Activated CD8-positive, alpha-beta T cell treated with anti-CD3 and anti-CD28 coated beads for 36 hours (primary cell): ENCODE results near the gene MOB3B. TPM values are rescaled to one million over a fixed set of nuclear protein-coding genes. Genes with fewer than 3 reads are reported as not detected.
A peak's percentile ranks its signal among the peaks of the same experiment; 100 is the strongest.

Source experiments
- ATAC-seq: fragments of 200-7000 bp; cut with Tn5 transposase; one replicate; pipeline ENCODE4 v1.10.0; 2021; ENCODE audit warnings: mild to moderate bottlenecking, moderate library complexity
- CTCF ChIA-PET: fragments of 350-600 bp; sonication (Branson Sonifier 250); formaldehyde crosslinking; loops from one replicate; lab custom pipeline; 2021; ENCODE audit warnings: antibody characterized with exemption; lab: Charles Lee
- POLR2A ChIA-PET: fragments of 350-600 bp; sonication (Branson Sonifier 250); formaldehyde crosslinking; loops from one replicate; lab custom pipeline; 2021; ENCODE audit warnings: antibody characterized with exemption; lab: Charles Lee
- DNase-seq: peaks from one replicate; pipeline ENCODE4 v3.0.0-alpha.2; 2020
- H3K27ac Mint-ChIP-seq: one replicate; pipeline ENCODE4 v1.8.0; 2021; ENCODE audit warnings: mild to moderate bottlenecking, mixed read lengths
- H3K27me3 Mint-ChIP-seq: one replicate; pipeline ENCODE4 v1.8.0; 2021; ENCODE audit warnings: mixed read lengths
- H3K36me3 Mint-ChIP-seq: one replicate; pipeline ENCODE4 v1.8.0; 2021; ENCODE audit warnings: low read depth, mixed read lengths
- H3K4me1 Mint-ChIP-seq: one replicate; pipeline ENCODE4 v1.8.0; 2021; ENCODE audit warnings: low read depth, mixed read lengths
- H3K4me3 Mint-ChIP-seq: one replicate; pipeline ENCODE4 v1.8.0; 2021; ENCODE audit warnings: mild to moderate bottlenecking, moderate library complexity, mixed read lengths
- H3K9me3 Mint-ChIP-seq: one replicate; pipeline ENCODE4 v1.8.0; 2021; ENCODE audit warnings: mixed read lengths
- intact Hi-C: fragments of 100-400 bp; cut with micrococcal nuclease; formaldehyde crosslinking; loops from one replicate; pipeline ENCODE4 v1.10.0; 2022
- total RNA-seq, 2 experiments: library from RNA; stranded (reverse); gene quantifications; one replicate each; pipeline ENCODE4 v1.2.3, GENCODE V29; 2021
- TF ChIP-seq, protein P1 (sequence below): fragments of 200-600 bp; IDR thresholded peaks from one replicate; pipeline ENCODE4 v1.8.0; 2022; ENCODE audit warnings: antibody characterized with exemption, mild to moderate bottlenecking

The MOB3B gene
- total RNA-seq, 2 experiments from 2014 or later: 0.47 to 0.67 TPM

DNA sequence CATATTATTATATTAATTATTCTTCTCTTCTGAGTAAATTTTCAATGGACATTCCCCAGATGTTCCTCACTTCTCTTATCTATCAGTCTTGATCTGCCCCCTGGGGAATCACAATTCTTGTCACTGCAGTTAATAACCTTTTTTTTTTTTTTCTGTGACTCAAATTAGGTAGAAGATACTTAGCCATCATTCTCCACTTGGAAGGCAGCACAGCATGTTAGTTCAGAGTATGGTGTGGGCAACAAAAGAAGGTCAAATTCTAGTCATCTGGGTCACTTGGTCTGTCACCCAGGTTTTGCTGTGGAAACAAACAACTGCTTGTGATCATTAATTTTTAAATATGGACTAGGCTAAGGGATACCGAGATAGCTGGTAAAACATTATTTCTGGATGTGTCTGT lies 8.1 kb upstream of the MOB3B start:
- Mint-ChIP-seq H3K27ac (no peak overlapping the region), H3K9me3 (no peaks in the 10 kb centered on the region), H3K36me3 (peaks cover 3% of the 10 kb centered on the region), H3K27me3 (no peaks in the 10 kb centered on the region), H3K4me3 (no peak overlapping the region), H3K4me1 (no peaks in the 10 kb centered on the region)
- ATAC-seq (no peak), DNase-seq (no peak)
- ChIA-PET POLR2A (no interaction called here), CTCF (interaction anchor here (0.6 kb wide), 1 partner anchor 8 kb away, joined by 3 read pairs; the partner anchor contains the start of gene MOB3B)
- intact Hi-C loops: no loop called here
- TF ChIP-seq, protein P1, sequence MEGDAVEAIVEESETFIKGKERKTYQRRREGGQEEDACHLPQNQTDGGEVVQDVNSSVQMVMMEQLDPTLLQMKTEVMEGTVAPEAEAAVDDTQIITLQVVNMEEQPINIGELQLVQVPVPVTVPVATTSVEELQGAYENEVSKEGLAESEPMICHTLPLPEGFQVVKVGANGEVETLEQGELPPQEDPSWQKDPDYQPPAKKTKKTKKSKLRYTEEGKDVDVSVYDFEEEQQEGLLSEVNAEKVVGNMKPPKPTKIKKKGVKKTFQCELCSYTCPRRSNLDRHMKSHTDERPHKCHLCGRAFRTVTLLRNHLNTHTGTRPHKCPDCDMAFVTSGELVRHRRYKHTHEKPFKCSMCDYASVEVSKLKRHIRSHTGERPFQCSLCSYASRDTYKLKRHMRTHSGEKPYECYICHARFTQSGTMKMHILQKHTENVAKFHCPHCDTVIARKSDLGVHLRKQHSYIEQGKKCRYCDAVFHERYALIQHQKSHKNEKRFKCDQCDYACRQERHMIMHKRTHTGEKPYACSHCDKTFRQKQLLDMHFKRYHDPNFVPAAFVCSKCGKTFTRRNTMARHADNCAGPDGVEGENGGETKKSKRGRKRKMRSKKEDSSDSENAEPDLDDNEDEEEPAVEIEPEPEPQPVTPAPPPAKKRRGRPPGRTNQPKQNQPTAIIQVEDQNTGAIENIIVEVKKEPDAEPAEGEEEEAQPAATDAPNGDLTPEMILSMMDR: no peak

DNA sequence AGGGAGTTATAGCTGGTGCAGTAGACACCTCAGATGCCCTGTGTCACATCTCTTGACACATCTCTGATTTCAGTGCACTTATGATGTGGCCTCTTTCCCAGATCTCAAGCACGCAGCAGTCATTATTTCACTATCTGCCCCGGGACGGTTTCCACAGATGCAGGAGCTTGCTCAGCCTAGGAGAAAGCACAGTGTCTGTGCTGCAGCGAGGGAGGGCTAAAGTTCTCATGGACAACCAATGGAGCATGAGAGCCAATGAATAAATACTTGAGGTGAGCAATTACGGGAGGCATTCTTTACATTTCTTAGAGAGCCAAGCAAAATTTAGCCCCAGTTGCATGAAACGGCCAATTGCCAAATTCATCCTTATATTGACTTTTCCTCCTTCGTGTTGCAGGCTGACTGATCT lies 7.4 kb upstream of the MOB3B start:
- Mint-ChIP-seq H3K9me3 (no peaks in the 10 kb centered on the region), H3K27ac (no peak overlapping the region), H3K27me3 (no peaks in the 10 kb centered on the region), H3K36me3 (peaks cover 3% of the 10 kb centered on the region), H3K4me3 (no peak overlapping the region), H3K4me1 (no peaks in the 10 kb centered on the region)
- POLR2A ChIA-PET: no interaction called here
- intact Hi-C loops: no loop called here
- no peak for ATAC-seq
- TF ChIP-seq, protein P1: no peak
- no peak for DNase-seq
- CTCF ChIA-PET: interaction anchor here (1.5 kb wide), 1 partner anchor 10 kb away, joined by 6 read pairs; no protein-coding TSS in a partner anchor

GRCh38 chr9:27536168-27536567 lies 6.6 kb upstream of the MOB3B start:
- H3K9me3 Mint-ChIP-seq: no peaks in the 10 kb centered on the region
- POLR2A ChIA-PET: no interaction called here
- intact Hi-C loops: no loop called here
- no peak overlapping the region for H3K27ac Mint-ChIP-seq
- H3K27me3 Mint-ChIP-seq: no peaks in the 10 kb centered on the region
- TF ChIP-seq, protein P1: no peak
- H3K4me3 Mint-ChIP-seq: no peak overlapping the region
- ATAC-seq: no peak
- H3K4me1 Mint-ChIP-seq: no peaks in the 10 kb centered on the region
- no peaks in the 10 kb centered on the region for H3K36me3 Mint-ChIP-seq
- DNase-seq: no peak
- CTCF ChIA-PET: interaction anchor here (1.5 kb wide), 1 partner anchor 11 kb away, joined by 6 read pairs; no protein-coding TSS in a partner anchor

DNA sequence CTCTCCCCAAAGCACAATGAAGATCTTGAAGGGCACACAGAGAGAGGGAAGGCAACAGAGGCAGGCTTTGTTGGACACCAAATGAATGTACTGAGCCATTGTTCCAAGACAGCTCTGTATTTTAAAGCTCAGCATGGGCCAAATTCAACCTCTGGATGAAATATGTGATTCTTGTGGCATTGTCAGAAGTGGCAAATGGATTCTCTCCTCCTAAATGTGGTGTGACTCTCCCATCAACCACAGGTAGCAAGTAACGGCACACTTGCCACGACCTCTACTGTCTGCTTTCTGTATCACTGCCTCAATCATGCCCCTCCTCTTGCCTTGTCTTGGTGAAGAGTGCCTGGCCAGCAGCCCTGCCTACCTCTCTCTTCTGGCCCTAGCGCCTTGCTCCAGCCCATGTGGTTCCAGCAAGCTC lies 6.1 kb upstream of the MOB3B start:
- TF ChIP-seq, protein P1: no peak
- no peaks in the 10 kb centered on the region for H3K36me3 Mint-ChIP-seq
- no peaks in the 10 kb centered on the region for H3K4me1 Mint-ChIP-seq
- DNase-seq (peak; percentile 14), ATAC-seq (peak; percentile 58)
- no peaks in the 10 kb centered on the region for H3K27me3 Mint-ChIP-seq
- H3K27ac Mint-ChIP-seq: no peak overlapping the region
- no peak overlapping the region for H3K4me3 Mint-ChIP-seq
- H3K9me3 Mint-ChIP-seq: no peaks in the 10 kb centered on the region
- intact Hi-C loops: no loop called here
- ChIA-PET POLR2A (no interaction called here), CTCF (interaction anchor here (0.6 kb wide), 1 partner anchor 19 kb away, joined by 3 read pairs; no protein-coding TSS in a partner anchor)

- Mint-ChIP-seq H3K36me3 (no peaks in the 10 kb centered on the region), H3K4me3 (no peak overlapping the region), H3K9me3 (no peaks in the 10 kb centered on the region), H3K27me3 (no peaks in the 10 kb centered on the region), H3K27ac (no peak overlapping the region), H3K4me1 (peaks cover 2% of the 10 kb centered on the region)
- intact Hi-C loops: no loop called here
- TF ChIP-seq, protein P1: no peak
- POLR2A ChIA-PET: no interaction called here
- DNase-seq: no peak
- CTCF ChIA-PET: no interaction called here
- ATAC-seq: no peak
Observed at GRCh38 chr9:27534658-27535209, 5.1 kb upstream of the MOB3B start.
